Measurements from ENCODE around the gene C4orf50.

C4orf50 gene

DNA sequence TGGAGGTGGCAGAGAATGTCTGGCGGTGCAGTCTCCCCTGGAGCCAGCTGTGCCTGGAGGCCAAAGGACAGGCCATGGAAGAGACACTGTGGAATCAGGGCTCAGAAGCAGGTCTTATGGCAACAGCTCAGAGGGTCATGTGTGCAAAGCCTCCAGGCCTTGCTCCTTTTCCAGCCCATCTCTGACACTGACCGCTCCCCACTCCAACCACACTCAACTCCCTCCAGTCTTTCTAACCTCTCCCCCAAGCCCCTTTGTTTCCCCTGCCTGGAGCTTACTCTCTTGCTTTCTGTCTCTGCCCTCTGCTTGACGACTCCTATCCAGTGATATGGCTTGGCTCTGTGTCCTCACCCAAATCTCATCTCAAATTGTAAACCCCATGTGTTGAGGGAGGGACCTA, 91.1 kb downstream of the C4orf50 start:
- no peak for DNase-seq (ENCODE audit: insufficient read length, low spot score)
- no peak for FAIRE-seq

DNA sequence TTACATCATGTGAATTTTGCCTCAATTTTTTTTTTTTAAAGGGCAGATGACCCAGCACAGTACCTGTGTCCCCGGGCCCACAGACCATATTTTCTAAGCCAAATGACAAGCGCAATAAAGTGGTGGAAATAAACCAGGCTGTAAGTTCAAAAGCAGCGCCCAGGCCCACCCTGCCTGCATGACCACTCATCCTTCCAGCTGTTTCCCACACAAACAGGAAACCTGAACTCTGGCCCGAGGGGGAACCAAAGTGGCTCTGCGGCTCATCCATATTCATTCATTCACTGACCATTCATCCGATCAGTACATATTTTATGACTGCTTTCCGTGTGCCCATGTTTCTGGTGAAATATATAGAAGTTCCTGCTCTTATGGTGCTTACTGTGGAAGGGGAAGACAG, 91.6 kb downstream of the C4orf50 start:
- FAIRE-seq, result no peak
- no peak for DNase-seq (ENCODE audit: insufficient read length, low spot score)

DNA sequence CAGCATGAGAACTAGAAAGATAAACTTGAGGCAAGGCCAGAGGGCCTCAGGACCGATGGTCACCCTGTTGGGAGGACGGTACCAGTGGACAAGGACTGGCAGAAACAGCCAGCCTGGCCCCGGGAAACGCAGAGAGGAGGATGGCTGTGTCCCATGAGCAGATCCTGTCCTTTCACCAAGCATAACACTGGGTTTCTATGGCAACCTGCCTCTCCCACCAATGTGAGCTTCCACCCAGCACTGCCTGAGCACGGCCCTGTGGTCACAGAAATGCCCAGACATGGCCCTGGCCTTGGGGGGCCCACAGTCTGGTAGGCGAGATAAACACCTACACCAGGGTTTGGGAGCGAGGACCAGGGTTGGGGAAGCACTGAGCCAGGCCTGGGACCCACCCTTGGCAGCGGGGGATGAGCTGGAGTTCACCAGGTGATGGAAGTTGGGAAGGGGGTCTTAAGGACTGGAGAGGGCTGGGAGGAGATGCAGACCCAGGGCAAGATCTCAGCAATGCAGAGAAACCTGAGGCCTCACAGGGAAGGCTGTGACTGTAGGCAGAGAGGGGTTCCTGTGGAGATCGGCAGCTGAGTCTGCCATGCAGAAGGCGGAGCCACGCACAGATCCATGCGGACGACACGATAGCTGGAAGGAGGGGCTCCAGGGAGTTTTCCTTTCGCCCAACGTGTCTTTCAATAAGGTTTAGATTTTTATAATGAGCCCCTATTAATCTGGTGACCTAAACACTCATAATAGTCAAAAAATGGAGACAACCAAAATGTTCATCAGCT, 92.6 kb downstream of the C4orf50 start:
- FAIRE-seq, result no peak
- DNase-seq (ENCODE audit: insufficient read length, low spot score), result no peak

DNA sequence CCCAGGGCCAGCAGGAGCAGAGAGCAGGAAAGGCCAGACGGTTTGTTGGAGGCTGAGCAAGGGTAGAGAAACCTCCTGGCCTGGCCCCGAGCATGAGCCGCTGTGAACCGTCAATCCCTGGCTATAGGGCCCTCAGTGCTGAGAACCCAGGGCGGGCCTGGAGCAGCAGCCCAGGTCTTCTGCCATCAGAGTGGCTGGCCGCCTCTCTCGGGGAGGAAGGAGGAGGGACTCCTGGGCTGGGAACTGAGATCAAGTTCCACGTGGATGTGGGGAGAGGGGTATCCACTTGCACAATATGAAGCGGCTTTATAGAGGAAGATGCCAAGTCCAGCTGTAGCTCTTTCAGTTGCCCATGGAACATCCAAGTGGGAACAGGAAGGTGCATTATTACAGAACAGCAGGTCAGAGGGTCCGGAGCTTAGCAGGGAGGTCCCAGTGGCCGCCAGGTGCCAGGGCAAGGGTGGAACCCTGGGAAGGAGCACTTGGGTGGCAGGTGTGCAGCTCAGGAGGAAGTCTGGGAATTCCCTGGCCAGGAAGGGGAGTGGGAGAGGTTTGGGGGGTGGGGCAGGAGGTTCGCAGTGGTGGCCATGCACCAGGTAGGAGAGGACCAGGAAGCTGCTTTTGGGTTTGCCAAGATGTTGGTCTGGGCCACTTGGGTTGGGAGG, 93.6 kb downstream of the C4orf50 start:
- no peak for DNase-seq (ENCODE audit: insufficient read length, low spot score)

DNA sequence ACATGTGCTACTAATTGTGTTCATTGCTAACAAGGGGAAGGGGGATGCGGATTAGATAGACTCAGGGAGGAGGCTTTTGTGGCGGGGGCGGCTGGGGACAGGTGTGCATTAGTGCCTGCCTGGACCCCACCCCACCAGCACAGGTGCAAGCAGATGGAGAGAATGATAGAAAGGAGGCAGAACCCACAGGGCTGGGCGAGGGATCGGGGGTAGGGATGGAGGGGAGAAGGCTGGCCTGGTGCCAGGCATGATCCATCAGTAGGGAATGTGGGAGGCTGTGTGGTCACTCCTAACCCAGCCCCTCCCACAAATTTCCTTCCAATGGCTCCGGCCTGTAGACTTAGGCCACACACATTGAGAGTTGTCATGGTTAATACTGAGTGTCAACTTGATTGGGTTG, 94.9 kb downstream of the C4orf50 start:
- DNase-seq (ENCODE audit: insufficient read length, low spot score) (no peak), FAIRE-seq (no peak)

More for the DNA sequence above, 93.6 kb downstream of the C4orf50 start:
- FAIRE-seq, result no peak

DNA sequence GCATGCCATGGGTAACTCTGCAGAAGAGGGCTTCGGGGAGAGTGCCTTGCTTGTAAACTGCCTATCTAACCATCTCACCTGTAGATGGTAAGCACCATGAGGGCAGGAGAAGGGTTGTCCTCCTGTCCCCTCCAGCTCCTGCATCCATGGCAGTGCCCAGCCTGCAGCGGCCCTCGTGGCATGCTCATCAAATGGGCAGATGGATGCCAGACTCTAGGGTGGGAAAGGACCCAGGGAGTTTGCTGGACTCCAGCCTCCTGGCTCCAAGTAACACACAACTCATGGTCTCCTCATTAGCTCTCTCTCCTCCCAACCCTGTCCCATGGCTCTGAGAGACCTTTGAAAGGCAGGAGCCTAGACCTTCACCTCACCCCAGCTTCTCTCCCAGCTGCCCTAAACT, 95.7 kb downstream of the C4orf50 start:
- DNase-seq (ENCODE audit: insufficient read length, low spot score) (no peak), FAIRE-seq (no peak)

DNA sequence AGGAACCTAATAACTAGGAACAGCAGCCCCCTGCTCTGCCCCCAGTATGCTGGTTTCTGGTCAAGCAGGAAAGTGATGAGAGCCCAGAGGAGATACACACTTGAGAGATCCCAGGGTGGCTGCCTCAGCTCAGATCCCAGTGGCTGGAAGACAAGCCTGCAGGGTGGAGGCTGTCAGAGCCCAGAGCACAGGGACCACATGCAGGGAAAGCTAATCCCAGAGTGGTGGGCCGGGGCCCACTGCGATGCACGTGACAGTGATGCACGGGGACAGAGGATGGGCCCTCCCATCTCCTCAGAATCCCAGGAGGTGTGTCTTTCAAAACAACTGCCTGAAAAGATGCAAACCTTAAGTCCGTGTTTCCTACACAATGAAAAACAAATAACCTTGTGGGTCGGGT, 96.2 kb downstream of the C4orf50 start:
- no peak for FAIRE-seq
- DNase-seq (ENCODE audit: insufficient read length, low spot score), result no peak

DNA sequence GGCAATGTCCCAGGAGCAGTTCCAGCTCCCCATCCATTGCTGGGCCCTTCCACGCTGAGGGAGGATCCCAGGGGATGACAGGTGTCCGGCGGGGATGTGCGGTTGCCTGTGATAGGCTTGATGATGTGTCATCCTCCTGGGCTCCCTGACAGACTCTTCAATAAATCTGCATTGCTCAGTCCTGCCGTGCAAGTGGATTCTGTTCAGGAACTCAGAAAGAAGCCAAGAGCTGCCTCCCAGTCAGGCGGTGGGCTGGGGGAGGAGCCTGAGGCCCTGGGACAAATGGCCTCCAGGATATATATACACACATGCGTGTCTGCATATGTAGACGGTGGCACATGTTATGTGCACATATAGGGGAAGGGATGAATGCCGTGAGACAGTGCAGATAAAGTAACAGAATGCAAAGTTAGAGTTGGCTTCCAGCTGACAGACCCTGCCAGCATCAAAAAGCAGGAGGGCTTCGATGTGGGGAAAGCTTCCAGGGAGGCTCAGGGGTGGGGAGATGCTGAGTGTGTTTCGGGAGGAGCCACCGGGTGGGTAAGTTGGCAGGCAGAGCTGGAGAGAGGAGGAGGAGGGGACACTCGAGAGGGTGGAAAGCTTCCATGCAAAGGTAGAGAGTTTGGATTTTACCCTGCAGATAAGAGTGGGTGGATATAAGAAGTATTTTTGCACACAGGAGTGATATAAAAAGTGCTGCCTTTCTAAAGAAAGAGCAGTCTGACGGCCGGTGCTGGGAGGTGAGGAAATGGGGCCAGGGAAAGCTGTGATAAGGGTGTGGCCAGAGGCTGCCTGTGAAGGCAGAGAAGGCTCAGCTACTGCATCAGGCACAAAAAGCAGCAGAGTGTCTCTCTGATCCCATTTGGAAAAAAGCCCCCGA, 96.9 kb downstream of the C4orf50 start:
- FAIRE-seq, result no peak
- DNase-seq (ENCODE audit: insufficient read length, low spot score), result no peak

DNA sequence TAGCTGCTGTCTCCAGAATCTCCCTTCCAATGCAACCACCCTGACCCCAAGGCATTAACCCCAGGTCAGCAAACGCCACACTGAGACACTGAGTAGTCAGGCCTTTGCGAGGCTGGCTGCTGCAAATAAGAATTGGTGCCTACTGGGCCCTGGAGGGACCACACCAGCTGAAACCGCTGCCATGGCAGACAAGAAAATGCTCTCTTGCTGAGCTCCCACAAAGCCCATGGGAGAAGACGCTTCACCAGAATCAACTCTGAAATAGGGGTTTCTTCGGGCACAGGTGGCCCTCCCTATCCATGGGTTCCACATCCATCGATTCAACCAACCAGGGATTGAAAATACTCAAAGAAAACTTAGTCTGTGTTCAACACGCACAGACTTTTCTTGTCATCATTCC, 98.7 kb downstream of the C4orf50 start:
- FAIRE-seq (no peak), DNase-seq (ENCODE audit: insufficient read length, low spot score) (no peak)

DNA sequence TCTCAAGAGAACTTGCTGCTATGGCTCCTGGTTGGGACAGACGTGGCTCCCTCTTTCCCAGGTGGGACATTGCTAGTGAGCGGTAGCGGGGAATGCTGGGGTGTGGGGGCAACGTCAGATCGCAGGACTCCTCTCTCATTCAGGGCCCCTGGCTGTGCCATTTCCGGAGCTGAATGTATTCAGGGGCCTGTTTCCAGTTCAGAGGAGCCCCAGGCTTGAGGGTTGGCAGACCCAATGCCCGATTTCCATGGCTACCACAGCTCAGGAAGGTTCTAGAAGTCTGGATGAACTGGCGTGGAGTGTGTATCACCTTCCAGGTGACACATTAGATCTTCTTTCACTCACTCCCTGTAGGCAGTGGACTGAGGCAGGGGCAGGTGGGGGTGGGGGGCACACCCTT, 99.2 kb downstream of the C4orf50 start:
- DNase-seq (ENCODE audit: insufficient read length, low spot score) (no peak), FAIRE-seq (no peak)

DNA sequence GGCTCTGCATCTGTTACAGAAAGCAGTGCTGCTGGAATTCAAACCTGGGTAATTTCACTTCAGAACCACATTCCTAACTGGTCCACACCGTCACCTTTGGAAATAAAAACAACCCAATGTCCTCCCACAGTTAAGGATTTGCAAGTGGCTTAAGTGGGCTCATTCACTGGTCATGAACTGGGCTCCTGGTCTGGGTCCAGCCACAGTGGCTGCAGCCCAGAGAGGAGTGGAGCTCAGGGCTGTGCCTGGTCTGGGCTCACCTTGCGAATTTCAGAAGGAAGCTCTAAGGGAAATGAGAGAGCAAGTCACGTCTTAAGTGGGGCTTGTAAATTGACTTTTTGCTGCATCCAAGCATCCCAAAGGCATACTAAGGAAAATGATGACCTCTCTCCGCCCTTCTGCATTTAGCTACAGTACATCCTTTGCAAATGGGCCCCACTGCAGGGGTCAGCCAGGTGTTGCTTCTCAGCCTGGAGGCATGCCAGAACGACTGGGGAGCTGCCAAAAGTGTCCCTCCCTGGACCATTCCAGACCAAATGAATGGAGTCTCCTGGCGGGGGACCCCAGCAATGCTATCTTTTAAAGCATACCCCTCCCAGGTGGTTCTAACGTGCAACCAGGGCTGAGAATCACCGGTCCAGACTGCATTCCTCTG, 99.8 kb downstream of the C4orf50 start:
- DNase-seq (ENCODE audit: insufficient read length, low spot score), result no peak
- FAIRE-seq, result no peak

DNA sequence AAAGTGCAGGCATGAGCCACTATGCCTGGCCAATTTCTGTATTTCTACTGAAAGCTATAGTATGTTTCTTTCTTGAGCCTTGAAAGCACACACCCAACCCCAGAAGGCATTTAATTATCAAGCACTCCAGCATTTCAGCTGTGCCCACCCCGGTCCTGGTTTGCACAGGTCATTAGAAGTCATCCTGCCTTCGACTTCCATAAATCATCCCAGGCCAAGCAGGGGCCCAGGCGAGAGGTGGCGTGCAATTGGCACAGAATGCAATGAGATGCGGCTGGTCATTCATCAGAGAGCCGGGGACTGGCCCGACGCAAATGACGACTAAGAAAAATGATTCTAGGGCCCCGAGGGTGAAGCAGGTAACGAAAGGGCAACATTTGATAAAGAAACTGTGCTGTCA, 100.6 kb downstream of the C4orf50 start:
- DNase-seq (ENCODE audit: insufficient read length, low spot score) (no peak), FAIRE-seq (no peak)

DNA sequence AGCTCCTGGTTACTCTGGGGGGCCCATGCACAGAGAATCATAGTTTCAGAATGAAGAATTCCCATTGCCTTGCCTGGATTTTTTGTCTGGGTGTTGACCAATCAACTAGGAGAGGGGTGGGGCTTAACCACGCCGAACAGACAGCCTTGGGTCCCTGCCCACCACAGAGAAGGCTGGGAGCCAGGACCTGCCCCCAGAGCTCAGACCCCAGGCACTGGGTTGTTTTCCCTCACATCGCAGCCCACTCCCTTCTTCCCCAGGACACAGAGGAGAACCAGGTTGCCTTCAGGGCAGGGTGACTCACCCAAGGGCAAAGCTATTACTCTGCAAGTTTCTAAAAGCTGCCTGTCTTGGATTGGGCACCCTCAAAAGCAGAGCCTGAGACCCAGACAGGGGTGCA, 102.0 kb downstream of the C4orf50 start:
- DNase-seq (ENCODE audit: insufficient read length, low spot score), result no peak
- no peak for FAIRE-seq

DNA sequence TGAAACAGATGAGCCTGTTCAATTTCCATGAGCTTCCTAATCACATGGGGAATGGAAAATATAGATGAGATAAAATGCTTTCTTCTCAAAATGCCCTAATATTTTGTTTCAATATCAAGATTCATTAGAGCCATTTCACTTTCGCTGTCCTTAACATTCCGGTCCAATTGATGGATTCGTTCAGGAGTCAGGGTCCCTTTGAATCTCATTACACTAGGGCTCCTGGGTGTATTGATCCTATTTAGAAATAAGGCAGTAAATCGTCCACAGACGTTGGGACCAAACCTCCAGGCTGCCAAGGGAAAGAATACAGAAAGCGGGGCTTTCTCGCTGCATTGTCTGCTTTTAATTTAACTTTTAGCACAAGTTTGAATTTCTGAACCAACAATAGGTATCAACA, 104.8 kb downstream of the C4orf50 start:
- FAIRE-seq (no peak), DNase-seq (ENCODE audit: insufficient read length, low spot score) (no peak)

DNA sequence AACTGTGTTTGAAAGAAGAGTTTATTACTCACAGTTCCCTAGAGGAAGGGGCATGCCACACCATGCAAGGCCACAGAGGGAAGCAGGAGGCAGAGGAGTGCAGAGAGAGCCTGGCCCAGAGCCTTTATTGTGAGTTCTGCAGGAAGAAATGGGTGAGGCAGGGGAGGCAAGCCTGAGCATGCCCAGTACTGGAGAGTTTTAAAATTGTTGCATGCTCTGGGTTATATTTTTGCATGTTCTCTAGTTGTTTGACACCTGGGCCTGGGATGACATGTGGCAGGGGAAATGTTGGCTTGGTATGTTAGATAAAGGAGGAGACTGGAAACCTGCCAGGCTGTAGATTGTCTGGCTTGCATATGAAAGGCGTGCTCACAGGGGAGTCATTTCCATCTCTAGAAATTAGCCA, 105.6 kb downstream of the C4orf50 start:
- FAIRE-seq (no peak), DNase-seq (ENCODE audit: insufficient read length, low spot score) (no peak)

DNA sequence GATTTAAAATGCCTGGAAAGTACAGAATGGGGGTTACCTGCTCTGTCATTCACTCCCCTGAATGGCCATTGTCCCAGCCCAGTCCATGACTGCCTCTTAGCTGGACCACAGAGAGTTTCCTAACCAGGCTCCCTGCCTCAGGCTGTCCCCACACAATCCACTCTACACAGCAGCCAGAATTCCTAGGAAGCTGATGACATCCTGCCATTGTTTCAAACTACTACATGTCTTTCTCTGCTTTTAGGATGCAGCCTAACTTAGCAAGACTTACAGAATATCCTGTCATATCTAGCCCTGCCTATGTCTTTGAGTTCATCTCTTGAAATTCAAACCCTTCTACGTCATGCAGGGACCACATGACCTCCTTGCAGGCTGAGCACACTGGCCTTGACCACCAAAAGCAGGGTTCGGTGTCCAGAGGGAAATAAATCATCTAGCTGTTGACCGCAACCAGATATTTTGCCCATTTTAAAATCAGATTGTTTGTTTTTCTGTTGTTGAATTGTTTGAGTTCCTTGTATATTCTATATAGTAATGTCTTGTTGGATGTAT, 109.3 kb downstream of the C4orf50 start:
- FAIRE-seq (no peak), DNase-seq (ENCODE audit: insufficient read length, low spot score) (no peak)

DNA sequence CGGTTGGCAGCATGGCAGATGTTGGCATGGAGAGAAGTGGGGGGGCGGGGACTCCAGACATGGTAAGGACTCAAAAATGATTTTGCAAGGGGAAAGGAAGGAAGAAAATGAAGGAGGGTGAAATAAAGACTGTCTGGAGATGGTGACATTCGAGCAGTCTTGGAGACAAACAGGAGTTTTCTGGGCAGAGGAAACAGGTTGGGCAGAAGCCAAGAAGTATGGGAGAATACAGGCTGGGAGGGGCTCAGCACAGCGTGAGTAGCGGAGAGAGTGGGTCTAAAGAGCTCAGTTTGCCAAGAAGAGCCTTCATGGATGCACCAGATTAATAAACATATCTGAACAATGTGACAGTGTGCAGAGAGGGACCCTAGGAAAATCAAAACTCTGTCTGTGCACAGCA, 112.0 kb downstream of the C4orf50 start:
- DNase-seq (ENCODE audit: insufficient read length, low spot score), result no peak
- FAIRE-seq, result no peak

DNA sequence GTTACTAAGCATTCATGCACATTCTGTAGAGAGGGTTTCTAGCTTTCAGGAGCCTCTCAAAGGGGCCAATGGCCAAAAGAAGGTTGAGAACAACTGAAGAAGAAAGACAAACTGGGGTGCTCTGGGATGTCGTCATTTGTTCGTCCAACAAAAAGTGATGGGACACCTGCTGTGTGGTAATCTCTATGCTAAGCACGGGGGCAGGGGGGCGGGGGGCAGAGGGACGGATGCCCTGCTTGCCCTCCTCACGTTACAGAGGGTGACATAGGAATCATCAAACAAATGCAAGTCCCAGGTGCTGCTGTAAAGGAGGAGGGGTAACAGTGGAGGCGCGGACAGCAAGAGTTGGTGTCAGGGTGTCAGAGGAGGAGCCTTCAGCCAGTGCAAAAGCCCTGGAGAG, 112.5 kb downstream of the C4orf50 start:
- FAIRE-seq (no peak), DNase-seq (ENCODE audit: insufficient read length, low spot score) (no peak)

DNA sequence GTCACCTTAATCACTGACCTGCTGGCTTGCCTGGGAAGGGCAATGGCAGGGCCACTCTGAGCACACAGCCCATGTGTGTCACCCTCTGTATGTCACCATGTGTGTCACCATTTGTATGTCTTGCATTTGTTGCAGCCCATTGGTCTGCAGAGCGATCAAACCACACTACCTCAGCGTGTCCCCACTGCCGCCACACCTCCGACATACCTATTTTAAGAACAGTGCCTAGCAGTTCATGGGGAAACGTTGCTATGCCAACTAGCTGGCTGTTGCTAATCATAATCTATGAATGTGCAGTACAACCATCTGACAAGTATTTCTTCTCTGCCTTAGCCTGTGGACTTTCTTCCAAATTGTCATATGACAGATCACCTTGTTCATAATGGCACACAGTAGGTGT, 117.4 kb downstream of the C4orf50 start:
- DNase-seq (ENCODE audit: insufficient read length, low spot score) (no peak), FAIRE-seq (no peak)

DNA sequence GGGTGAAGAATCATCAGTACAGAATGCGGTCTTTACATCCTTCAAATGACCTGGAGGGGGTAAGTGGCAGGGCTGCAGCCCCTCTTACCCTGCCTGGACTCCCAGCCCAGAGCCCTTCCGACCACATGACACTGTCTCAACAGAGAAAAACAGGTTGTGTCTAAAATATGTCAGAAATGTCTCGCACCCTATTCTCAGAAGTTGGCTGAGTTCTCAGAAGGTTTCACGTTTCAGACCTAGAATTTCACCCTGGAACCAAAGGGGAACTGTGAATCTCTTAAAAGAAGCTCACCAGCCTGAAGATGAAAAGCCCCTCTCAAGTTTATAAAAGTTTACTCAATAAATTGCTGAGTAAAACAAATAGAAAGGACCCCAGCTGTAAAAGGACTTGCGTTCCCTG, 118.3 kb downstream of the C4orf50 start:
- FAIRE-seq (no peak), DNase-seq (ENCODE audit: insufficient read length, low spot score) (no peak)

DNA sequence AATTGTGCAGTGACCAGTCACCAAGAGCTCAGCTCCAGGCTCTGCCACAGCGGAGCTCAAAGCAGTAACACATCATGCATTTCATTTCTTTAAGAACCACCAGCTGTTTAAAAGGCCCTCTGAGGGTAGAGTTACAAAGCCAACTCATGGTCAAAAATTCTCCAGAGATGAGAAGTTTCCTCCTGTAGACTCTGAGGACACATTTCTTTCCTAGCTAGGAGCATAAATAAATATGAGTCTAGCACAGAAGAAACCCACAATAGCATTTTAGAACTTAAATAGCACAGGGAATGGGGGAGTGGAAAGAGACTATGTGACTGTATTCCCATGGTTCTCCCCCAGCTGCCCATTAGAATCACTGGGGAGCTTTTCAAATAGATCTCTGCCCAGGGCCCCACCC, 118.8 kb downstream of the C4orf50 start:
- no peak for DNase-seq (ENCODE audit: insufficient read length, low spot score)
- no peak for FAIRE-seq

Measured in GM19239 (cell line).